Lower leg skin (tissue), 4 donors: ENCODE measurements around the gene ITGA7. TPM values are rescaled to one million over a fixed set of nuclear protein-coding genes. Genes with fewer than 3 reads are reported as not detected.

Experiments
- DNase-seq, 2 donors: peaks; one replicate each; pipeline ENCODE4 v3.0.0-alpha.2; 2019; ENCODE audit warnings: low spot score in 2 of 2
- H3K4me3 ChIP-seq: fragments of 200-600 bp; sonication (generic); 2 replicates; pipeline ENCODE4 v1.5.1; 2017; ENCODE audit warnings: mild to moderate bottlenecking, low read depth; ENCODE audit not compliant: poor library complexity, severe bottlenecking
- CTCF ChIP-seq, 3 donors: fragments of 450-650 bp; IDR thresholded peaks; one replicate each; pipeline ENCODE4 v1.5.1; 2016; ENCODE audit warnings: antibody characterized with exemption in 3 of 3, mild to moderate bottlenecking in 3 of 3, moderate library complexity in 2 of 3
- POLR2A ChIP-seq, 2 donors: fragments of 450-650 bp; IDR thresholded peaks; one replicate each; pipeline ENCODE4 v1.6.1; 2016 to 2017; ENCODE audit warnings: antibody characterized with exemption in 2 of 2, mild to moderate bottlenecking in 1 of 2, moderate library complexity in 1 of 2
- WGBS, 2 donors: methylation state at CpG; one replicate each; pipeline ENCODE4 v1.1.5; 2018; 5-methylcytosine and 5-hydroxymethylcytosine counted together
- intact Hi-C: fragments of 100-400 bp; cut with DNase I; formaldehyde crosslinking; loops from one replicate; pipeline ENCODE4 v1.15.0; 2023; ENCODE audit warnings: low total_unique reads
- total RNA-seq, 4 donors: library from RNA; depleted of rRNA; stranded (reverse); fragments of >200 nt; gene quantifications; one replicate each; pipeline ENCODE4 v1.1.0, GENCODE V29; 2016

The ITGA7 gene, protein sequence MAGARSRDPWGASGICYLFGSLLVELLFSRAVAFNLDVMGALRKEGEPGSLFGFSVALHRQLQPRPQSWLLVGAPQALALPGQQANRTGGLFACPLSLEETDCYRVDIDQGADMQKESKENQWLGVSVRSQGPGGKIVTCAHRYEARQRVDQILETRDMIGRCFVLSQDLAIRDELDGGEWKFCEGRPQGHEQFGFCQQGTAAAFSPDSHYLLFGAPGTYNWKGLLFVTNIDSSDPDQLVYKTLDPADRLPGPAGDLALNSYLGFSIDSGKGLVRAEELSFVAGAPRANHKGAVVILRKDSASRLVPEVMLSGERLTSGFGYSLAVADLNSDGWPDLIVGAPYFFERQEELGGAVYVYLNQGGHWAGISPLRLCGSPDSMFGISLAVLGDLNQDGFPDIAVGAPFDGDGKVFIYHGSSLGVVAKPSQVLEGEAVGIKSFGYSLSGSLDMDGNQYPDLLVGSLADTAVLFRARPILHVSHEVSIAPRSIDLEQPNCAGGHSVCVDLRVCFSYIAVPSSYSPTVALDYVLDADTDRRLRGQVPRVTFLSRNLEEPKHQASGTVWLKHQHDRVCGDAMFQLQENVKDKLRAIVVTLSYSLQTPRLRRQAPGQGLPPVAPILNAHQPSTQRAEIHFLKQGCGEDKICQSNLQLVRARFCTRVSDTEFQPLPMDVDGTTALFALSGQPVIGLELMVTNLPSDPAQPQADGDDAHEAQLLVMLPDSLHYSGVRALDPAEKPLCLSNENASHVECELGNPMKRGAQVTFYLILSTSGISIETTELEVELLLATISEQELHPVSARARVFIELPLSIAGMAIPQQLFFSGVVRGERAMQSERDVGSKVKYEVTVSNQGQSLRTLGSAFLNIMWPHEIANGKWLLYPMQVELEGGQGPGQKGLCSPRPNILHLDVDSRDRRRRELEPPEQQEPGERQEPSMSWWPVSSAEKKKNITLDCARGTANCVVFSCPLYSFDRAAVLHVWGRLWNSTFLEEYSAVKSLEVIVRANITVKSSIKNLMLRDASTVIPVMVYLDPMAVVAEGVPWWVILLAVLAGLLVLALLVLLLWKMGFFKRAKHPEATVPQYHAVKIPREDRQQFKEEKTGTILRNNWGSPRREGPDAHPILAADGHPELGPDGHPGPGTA
- total RNA-seq = 10 to 100 TPM; 11.0 to 20.9 (median 12.8) TPM

- DNase-seq = peak in 1 of 2 donors; percentile 94
- 0 to 1% methylated on average over 31 to 38 of the region's 39 CpGs for WGBS, 2 donors
- intact Hi-C loops = no loop called here
- TF ChIP-seq CTCF (IDR thresholded peaks at IDR 0.05) (no peak), POLR2A (IDR thresholded peaks at IDR 0.05) (no peak)
- peak within 1 kb of the TSS; percentile 32 for H3K4me3 ChIP-seq
Observed at GRCh38 chr12:55707841-55708694, at the start of gene ITGA7. ITGA7 (minus strand) TSS chr12:55707904; CDS start chr12:55707682, 222 bp downstream.

- no peak for DNase-seq
- WGBS, 2 donors = 73 to 81% methylated on average over 2 of the region's 2 CpGs
- no peak overlapping the region for H3K4me3 ChIP-seq
- TF ChIP-seq CTCF (IDR thresholded peaks at IDR 0.05) = no peak
- TF ChIP-seq POLR2A (IDR thresholded peaks at IDR 0.05) = no peak
- intact Hi-C loops = no loop called here
Observed at GRCh38 chr12:55755246-55755645, 47.5 kb upstream of the ITGA7 start.

GRCh38 chr12:55748230-55748993, 40.7 kb upstream of the ITGA7 start:
- DNase-seq = no peak
- no peak overlapping the region for H3K4me3 ChIP-seq
- TF ChIP-seq CTCF (IDR thresholded peaks at IDR 0.05) (no peak), POLR2A (IDR thresholded peaks at IDR 0.05) (no peak)
- 83 to 89% methylated on average over 17 to 18 of the region's 18 CpGs for WGBS, 2 donors
- intact Hi-C loops = no loop called here

DNA sequence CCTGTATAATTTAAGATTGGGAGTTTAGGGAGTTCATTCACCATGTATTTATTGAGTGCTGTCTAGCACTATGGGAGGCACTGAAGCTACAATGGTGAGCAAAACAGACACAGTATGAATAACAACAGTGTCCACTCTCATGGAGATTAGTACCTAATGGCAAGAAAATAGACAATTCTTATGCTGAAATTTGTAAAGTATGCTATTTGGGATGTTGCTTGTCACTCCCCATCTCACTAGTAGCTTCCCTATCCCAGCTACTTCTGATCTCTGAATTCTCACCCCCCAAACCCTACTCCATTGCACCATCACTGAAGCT, 39.2 kb upstream of the ITGA7 start:
- TF ChIP-seq CTCF (IDR thresholded peaks at IDR 0.05) (no peak), POLR2A (IDR thresholded peaks at IDR 0.05) (no peak)
- no peak for DNase-seq
- no peak overlapping the region for H3K4me3 ChIP-seq
- intact Hi-C loops = no loop called here
